CD4-positive, alpha-beta T cell treated with Interleukin-12 subunit alpha and Interleukin-12 subunit beta, for 1 hour (primary cell): ENCODE results near the gene CALD1.

Experiments used
- DNase-seq: peaks from one replicate; pipeline ENCODE4 v3.0.0-alpha.2; 2020

CALD1 gene

DNA sequence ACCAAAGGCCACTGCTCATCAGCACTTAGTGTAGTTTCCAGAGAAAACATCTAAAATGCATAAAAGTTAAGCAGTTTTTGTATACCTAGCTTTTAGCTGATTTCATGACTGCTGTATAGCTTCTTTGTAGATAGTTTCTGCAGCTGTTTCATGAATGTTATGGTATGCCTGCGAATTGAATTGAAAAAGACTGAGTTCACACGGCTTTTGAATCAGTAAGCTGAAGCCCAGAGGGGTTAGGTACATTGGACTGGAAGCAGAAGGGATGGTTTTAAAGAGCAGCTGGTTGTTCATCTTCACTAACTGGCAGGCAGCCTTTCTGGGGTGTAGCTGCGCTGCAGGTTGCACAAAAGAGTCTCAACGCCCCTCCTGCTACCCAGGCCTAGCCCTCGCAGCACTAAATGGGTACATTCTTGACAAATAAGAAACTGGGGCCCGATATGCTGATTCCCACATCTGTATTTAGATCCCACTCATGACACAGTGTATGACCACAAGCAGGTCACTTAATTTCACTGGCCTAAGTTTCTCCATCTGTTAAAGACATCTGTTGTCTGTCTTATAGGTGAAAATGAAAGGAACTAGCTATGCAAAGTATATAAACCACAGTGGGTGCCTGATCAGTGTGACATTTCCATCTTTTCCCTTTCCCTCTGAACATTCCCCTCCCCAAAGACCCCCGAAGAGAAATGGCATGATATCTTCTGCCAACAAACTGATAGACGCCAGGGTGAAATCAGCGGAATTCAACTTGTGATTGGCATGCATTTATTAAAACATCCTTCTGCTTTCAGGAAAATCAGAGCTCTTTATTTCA, 120.9 kb downstream of the CALD1 start:
- DNase-seq = no peak

DNA sequence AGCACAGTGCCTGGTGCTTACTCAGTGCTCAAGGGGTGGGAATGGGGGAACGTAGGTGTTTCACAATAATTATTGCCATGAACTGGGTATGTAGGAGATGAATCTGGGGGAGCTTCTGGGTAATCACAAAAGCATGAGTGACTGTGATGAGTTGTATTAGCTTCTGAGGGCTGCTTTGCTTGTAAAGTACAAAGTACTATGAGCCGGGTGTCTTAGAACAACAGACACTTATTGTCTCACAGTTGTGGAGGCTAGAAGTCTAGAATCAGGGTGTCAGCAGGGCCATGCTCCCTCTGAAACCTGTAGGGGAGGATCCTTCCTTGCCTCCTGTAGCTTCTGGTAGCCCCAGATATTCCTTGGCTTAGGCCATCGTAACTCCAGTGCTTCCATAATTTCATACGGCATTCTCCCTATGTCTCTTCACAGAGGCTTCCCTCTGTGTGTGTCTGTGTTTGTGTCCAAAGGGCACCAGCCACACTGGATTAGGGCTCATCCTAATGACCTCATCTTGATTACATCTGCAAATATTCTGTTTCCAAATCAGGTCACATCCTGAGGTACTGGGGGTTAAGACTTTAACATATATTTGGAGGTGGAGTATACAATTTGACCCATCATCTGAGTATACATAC, 122.1 kb downstream of the CALD1 start:
- no peak for DNase-seq

GRCh38 chr7:134902058-134902457, 122.6 kb downstream of the CALD1 start:
- no peak for DNase-seq

DNA sequence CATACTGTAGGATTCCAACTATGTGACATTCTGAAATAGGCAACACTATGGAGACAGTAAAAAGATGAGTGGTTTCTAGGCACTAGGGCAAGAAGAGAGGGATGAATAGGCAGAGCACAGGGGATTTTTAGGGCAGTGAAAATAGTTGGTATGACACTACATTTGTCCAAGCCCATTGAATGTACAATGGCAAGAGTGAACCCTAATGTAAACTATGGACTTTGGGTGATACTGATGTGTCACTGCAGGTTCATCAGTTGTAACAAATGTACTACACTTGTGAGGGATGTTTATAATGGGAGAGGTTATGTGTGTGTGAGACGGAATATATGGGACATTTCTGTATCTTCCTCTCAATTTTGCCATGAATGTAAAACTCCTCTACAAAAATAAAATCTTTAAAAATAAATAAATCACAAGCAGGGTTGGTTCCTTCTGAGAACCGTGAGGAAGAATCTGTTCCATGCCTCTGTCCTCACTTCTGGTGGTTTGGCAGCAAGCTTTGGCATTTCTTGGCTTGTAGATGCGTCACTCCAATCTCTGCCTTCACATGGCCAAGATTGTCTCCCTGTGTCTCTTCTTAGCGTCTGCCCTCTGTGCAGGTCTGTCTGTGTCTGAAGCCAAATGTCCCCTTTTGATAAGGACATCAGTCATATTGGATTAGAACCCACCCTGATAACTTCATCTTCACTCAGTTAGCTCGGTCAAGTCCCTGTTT, 123.8 kb downstream of the CALD1 start:
- no peak for DNase-seq

- no peak for DNase-seq
These were observed 125.9 kb downstream of the CALD1 start for GRCh38 chr7:134905375-134905774.

- no peak for DNase-seq
These were observed 127.6 kb downstream of the CALD1 start for GRCh38 chr7:134907000-134907399.

- DNase-seq = no peak
These were observed 128.2 kb downstream of the CALD1 start for GRCh38 chr7:134907639-134908038.

- DNase-seq = no peak
These were observed 128.9 kb downstream of the CALD1 start for GRCh38 chr7:134908289-134908688.

DNA sequence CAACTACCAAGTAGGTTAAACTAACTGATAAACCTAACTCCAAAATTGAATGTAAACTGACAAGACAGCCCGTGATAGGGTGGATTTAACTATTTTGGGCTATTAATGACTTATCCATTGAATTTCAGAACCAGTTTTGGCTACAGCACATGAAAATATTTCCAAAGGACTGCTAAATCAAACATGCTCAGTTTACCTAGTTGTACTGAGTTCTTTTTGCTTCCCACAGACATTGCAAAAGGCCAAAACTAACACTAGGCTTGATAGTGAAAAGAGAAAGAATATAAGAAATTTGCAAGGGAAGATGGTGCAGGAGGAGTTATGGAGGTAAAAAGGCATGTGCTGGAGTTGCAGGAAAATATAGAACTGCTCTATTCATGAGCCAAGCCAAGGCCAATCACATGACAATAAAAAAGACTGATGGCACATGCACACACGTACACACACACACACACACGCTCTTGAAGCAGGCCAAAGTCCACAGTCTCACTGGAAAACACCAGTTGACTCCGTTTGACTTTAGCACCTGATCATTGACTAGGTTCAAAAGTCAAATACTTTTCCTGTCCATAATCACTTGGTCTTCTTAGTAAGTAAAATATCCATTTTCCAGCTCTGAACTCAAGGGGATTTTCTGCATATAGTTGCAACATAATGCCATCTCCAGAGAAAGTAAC, 130.9 kb downstream of the CALD1 start:
- DNase-seq = no peak

DNA sequence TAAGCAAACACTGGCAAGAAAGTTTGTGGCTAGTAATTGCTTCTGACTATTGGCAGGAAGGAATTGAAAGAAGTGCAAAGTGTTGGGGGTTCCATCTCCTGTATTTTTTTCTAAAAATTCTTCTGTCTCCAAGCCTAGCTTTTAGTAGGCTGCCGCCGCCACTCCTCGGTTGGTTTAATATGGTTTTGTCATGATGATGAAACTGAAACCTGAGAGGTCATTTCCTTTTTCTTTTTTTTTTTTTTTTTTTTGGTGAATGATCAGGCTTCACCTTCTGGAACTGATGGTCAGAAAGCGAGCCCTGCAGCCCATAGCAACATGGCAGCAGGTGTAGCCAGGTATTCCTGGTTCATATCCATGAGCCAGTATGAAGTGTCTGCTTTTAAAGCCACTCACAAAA, 131.5 kb downstream of the CALD1 start:
- no peak for DNase-seq

GRCh38 chr7:134916171-134916883, 136.9 kb downstream of the CALD1 start:
- DNase-seq = no peak

- DNase-seq = no peak
These were observed 139.8 kb downstream of the CALD1 start for GRCh38 chr7:134919240-134919641.

- no peak for DNase-seq
These were observed 140.8 kb downstream of the CALD1 start for GRCh38 chr7:134920026-134920753.

- DNase-seq = no peak
These were observed 143.6 kb downstream of the CALD1 start for GRCh38 chr7:134922720-134923704.

DNA sequence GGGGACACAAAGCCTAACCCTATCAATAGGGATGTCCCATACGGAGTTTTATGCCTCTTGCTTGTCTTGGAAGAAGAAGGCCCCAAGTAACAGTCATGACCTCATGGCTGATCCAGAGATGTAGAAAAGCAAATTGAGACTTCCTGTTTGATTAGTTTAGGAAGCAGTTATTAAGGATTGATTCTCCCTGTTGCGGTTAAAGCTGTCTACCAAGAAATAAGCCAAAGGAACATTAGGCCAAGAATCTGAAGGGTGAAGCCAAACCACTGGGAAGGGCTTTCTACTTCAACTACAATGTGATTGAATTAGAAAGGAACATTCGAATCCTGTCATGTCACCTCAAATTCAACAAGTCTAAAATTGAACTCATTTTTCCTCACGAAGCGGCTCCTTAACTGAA, 146.3 kb downstream of the CALD1 start:
- DNase-seq = no peak

DNA sequence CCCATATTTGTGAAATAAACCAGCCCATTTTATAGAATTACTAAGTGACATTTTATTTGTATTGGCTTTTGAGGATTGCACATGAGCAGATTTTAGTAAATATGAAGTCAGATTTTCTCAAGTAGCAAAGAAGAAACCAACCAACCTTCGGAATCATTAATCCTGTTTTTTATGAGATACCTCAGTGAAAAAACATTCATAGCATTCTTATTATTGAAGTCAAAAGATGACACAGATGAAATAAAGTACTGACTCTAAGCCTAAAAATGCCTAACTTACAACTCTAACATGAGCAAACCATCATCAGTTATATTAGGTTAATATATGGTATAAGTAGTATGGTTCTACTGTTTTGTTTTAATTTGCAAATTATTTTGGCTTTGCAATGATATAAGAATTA, 147.0 kb downstream of the CALD1 start:
- DNase-seq = no peak

DNA sequence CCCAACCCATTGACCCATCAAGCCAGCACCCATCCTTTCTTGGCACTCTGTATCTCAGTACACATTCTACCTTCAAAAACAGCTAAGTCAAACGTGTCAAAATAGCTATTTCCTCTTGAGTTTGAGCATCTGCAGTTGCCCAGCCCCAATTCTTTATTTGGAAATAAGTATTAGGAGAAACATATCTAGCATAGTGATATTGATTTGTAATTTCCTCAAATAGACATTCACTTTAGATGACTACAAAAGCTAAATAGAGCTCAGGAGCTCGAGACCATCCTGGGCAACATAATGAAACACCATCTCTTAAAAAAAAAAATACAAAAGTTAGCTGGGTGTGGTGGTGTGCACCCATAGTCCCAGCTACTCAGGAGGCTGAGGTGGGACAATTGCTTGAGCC, 147.6 kb downstream of the CALD1 start:
- no peak for DNase-seq

DNA sequence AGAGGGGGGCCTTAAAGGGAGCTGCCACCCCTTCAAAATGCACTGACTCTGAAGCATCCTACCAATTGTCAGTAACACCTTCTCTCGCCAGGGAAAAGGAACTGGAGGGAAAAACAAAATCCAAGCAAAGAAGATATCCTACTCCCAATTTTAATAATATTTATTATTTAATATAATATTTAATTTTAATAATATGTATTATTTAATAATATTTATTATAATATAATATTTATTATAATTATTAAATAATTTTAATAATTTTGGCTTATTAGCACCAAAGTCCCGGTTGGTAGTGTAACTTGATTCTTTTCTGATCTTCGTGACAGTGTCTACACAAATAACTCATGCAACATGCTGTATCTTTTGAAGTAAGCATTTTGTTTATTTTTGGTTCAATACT, 148.3 kb downstream of the CALD1 start:
- no peak for DNase-seq

DNA sequence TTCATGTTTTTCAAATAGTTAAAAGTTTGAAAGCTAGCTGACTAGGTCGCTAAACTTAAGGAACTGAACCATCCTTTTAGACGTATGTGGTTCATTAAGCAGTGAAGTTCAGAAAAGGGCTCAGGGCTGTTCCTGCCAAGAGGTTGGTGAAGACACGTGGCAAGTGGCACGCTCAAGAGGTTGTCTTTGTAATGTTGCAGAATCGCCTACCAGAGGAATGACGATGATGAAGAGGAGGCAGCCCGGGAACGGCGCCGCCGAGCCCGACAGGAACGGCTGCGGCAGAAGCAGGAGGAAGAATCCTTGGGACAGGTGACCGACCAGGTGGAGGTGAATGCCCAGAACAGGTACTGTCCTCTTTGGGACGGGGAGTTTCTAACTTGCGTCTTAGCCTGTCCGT, 149.1 kb downstream of the CALD1 start:
- DNase-seq = no peak

- DNase-seq = no peak
These were observed 152.1 kb downstream of the CALD1 start for GRCh38 chr7:134931487-134931886.
